T-helper 2 cell treated with Interferon-gamma antibody and Interleukin-4, amounts not matched to agents 100 ng/mL and 5 ng/mL, for 36 hours (primary cell): ENCODE measurements around the gene OPCML. TPM values are rescaled to one million over a fixed set of nuclear protein-coding genes. Genes with fewer than 3 reads are reported as not detected.

ENCODE experiments used
- intact Hi-C: fragments of 100-400 bp; cut with micrococcal nuclease; formaldehyde crosslinking; loops from one replicate; pipeline ENCODE4 v1.15.1; 2023
- total RNA-seq: library from RNA; stranded (reverse); gene quantifications from 2 replicates; pipeline ENCODE4 v1.2.3, GENCODE V29; 2022

OPCML gene
- total RNA-seq, 1 donor from 2014 or later, result not detected

DNA sequence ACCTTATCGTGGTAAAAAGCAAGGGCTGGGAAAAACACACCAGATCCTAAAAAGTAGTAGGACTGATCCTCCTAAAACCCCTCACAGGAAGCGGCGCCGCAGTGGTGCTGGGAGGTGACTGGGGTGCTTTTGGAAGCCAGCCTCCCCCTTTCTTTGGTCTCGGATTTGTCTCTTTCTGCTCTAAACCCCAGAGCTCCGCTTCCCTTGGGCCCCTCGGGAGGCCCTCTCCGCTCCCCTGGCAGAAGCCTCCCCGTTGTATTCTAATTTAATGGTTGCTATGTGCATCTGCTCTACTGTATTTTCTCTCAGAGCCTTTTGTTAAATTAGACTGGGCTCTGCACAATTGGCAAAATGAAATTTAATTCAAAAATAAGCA is 587.7 kb downstream of the OPCML start:
- intact Hi-C loops, result no loop called here

DNA sequence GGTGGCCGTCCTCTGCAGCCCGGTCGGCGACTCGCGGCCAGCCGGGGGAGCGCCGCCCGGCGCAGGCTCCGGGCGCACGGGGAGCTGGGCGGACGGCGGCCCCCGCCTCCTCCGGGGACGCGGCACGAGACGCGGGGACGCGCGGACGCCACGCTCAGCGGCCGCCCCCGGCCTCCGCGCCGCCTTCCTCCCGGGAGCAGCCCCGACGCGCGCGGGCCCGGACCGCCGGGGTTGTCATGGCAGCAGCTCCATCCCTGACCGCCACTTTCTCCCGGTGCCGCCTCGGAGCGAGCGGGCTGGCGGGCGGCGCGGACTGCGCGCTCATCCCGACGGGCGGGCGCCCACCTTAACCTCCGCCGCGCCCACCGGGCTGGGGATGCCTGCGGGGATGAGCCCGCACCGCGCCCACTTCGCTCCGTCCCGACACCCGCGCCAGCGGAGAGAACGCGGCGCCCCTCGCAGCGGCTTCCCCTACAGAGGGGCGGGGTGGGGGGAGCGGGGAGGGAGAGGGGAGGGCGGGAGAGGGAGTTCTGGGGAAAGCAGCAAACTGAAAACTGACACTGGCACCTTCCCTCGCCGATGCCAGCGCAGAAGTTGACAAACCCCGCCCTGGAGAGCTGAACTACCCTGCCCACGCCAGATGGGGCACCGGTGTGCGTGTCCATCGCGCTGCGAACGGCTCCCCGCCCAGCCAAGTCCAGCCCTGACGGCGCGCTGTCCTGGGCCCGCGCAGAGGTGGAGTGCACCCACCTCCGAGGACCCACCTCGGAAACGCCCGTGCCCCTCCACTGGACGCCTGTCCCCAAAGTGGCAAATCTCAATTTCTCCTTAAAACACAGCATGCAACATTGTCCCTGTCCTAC is 588.4 kb downstream of the OPCML start:
- intact Hi-C loops, result no loop called here

DNA sequence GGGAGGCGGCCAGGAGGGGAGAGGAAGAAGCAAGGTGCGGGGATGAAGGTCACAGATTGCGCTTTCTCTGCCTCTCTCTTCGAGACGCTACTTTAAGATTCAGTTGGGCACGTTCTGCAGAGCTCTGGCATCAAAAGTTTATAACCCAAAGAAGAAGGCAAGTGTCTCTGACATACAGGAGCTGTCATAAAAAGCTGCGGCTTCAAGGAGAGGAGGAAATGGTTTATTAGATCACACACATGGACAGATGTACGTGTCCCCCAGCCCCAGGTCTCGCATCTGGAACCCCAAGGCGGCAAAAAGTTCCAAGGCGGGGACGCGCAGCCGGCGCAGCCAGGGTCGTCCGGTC is 589.0 kb downstream of the OPCML start:
- intact Hi-C loops, result no loop called here

DNA sequence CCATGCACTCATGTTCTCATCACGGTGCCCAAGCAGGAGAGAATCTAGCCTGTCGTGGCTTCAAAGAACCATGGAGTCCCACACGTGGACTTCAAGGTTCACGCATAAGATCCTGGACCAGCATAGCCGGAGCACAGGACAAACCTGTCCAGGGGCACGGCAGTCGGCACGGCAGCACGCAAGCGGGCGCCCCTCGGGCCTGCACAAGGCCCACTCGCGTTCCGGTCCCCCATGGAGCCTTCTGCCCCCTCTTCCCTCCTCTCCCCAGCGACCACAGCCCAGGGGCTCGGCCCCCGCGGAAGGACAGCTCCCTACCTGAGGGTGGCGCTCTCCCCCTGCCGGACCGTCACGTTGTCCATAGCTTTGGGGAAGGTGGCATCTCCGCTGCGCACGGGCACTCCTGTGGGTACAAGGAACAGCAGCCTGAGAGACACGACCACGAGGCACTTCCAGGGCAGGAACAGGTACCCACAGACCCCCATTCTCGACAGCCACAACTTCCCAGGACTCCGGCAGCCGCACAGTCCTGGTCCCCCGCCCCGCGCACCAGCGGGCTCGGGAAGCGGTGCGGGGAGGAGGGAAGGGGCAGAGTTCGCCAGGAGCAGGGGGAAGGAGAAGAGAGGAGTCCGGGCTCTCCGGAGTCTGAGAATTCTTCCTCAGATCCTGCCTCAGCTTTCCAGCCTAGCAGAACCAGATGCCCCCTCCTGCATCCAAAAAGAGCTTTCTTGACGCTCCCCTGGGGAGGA is 589.5 kb downstream of the OPCML start:
- intact Hi-C loops, result no loop called here

DNA sequence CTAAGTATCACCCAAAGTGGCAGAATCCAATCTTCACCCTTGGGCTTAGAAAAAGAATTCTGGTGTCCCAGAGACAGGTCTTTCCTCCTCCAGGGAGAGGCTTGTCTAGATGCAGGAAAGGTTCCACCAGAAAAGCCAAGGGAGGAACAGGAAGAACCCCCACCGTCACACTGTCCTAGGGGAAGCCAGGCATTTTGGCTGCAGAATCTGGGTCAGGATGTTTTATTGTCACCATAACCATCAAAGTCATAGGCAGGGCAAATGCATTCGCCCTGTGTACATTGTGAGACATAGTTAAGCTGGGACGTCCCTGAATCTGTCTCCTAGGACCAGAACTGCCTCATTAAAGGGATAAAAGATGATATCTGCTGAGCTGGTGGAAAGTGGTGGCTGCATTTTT is 590.5 kb downstream of the OPCML start:
- intact Hi-C loops, result no loop called here

DNA sequence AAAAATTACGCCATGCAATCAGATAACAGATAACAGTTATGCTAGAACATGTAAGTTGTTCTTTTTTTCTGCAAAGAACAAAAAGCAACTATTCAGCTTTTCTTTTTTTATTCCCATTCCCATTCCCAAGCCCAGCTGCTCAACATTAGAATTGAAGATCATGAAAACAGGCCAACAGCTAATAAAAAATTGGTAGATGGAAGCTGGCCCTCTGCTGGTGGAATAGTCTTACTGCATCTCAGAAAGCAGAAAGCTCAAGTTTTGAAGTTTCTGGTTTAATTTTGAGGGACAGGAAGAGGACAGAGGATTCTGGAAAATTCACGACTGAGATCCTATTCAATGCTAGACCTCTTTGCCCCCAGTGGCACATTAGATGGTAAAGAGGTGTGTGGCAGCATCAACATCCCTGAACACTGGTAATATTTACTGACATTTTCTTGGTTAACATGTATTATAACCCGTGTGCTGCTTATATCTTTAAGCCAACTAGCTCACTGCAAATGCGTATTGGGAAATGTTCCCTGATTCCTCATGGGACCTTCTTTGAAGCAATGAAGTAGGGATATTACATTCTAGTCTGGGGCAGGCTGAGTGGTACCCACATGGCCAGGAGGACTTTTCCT is 591.2 kb downstream of the OPCML start:
- intact Hi-C loops, result no loop called here

DNA sequence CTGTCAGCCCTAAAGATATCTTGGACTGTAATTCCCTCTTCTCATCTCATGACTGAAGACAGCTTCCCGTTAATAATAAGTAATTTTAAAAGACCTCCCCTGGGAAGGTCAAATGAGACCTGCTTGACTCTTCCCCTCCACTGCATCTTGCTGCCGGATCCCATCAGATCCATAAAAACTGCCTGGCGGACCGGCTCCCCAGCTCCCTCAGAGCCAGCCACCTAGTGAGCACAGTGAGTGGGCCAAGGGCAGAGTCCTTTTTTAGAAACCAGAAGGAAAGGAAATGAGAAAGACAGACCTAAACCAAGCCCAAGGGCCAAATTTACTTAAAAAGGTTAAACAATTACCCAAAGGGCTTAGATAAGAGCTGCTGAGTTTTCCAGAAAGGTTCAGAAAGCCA is 595.3 kb downstream of the OPCML start:
- intact Hi-C loops, result no loop called here

DNA sequence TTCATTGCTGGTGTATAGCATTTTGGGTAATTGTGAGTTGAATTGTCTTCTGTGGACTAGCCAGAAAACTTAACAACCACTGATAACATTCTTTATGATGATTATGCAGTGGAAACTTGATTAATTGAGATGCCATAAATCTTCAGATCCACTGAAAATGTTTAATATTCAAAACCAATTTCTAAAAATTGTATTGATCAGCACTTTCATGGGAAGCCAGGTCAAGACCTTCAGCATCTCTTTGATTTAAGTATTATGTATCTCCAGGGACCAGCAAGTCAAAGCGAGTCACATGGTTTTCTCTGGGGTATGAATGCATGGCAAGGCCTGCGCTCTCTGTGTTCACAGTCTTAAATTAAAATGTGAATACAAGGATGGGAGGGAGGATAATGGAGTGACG is 596.9 kb downstream of the OPCML start:
- intact Hi-C loops, result no loop called here

DNA sequence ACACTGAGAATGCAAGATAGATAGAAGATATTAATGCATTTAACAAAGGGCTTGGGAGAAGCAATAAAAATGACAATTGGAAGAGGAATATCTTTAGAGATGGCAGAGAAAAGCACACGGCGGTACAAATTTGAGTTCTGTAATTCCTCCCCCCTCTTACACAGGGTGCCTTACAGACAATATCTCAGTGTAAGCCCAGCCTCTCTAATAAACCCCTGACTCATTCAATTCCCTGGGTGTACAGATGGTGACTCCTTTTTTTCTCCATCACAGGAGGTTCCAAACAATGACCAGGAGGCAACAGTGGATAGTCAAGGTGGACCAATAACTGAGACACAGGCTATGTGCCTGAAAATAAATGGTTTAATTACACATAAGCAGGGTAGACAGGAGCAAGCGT is 598.6 kb downstream of the OPCML start:
- intact Hi-C loops, result no loop called here

DNA sequence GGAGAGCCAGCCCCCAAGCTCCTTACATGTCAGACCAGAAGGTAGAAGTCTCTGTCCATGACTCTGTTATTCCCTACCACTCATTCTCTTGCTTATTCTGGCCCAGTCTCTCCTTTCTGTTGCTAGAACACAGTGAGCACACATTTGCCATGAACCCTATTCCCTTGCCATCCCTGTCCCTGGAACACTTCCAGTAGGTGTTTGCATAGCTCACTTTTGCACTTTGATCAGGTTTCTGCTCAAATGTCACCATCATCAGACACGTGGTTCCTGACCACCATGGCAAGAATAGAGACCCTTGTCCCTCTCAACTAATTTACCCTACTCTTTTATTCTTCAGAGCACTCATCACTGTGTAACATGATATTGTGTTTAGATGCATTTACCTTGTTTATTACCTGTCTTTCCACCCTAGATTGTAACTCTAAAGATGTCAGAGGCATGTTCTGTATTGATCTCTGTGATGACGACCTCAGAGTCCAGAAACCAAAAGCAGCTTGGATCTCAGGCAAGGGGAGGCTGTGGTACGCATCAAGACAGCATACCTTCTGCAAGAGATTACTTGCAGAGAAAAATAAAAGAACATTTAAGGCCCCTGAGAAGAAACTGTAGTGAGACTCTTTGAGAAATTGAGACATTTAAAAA is 606.4 kb downstream of the OPCML start:
- intact Hi-C loops, result no loop called here

DNA sequence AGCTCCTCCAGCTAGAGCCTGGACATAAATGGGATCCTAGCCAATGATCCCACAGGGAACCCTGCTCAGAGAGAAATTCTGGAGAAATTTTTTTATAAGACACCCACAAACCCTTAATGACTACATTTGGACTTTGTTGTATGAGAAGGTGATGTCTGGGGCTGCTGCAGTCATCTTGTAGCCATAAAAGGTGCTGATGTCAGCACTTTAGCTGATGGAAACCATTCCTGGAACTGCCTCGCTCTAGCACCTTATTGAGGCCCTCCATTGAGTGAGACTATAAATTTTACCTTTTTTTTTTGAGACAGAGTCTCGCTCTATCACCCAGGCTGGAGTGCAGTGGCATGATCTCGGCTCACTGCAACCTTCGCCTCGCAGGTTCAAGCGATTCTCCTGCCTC is 610.7 kb downstream of the OPCML start:
- intact Hi-C loops, result no loop called here

DNA sequence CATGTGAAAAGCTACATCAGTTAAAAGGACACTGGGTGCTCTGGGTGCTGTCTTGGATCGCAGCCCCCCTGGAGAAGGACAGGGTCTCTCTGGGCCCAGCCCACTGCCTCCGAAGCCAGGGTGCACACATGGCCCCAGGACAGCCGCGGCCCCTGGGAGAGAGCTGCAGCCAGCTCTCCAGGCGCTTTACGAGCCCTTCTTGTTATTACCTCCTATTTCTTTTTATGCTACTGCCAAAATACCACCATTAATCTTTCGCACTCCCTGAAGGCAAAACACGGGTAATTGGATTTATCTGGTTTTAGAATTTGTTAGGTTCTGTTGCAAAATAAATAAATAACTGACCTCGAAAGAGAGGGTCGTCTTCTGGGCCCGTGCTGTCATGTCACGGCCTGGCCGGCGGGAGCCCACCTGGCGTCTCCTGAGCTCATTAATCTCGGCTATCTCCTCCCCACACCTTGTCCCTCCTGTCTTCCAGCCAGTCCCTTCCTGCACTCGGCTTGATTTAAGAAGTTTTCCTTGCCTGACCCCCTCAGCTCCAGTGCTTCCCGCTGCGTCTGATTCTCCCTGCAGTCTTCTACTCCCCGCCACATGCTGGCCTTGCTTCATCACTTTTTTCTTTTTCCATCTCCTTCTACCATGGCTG is 611.7 kb downstream of the OPCML start:
- intact Hi-C loops, result no loop called here

DNA sequence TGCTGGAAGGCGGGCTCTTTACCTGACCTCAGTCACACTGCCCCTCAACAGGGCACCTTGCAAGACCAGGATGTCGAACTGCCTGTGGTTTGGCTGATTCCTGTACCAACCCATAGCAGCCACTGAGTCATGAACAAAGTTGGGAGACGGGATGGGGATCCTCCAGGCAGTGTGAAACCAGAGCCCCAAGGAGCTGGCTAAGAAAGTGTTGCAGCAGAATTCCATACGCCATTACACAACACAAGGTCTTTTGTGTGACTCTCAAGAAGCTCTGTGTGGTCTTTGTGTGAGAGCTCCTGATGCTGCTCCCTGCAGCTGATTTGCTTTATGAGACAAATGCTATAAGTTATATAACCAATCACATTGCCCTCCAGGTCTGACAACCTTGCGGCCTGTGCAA is 617.7 kb downstream of the OPCML start:
- intact Hi-C loops, result no loop called here

DNA sequence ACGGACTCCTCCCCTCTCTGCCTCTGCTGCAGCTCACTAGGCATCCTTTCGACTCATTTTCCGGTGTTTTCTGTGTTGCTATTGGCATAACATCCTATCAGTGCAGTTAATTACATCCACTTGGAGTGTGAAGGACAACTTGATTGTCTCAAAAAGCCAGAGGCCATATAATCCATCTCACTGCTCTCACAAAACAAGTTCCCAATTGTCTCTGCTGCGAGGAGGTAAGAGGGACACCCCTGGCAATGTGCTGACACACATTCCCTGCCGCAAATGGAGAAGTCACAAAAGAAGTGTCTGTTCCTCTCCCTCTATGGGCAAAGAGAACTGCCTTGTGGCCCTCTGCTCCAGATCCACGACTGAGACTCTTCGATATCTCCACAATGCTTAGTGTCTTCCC is 618.4 kb downstream of the OPCML start:
- intact Hi-C loops, result no loop called here

DNA sequence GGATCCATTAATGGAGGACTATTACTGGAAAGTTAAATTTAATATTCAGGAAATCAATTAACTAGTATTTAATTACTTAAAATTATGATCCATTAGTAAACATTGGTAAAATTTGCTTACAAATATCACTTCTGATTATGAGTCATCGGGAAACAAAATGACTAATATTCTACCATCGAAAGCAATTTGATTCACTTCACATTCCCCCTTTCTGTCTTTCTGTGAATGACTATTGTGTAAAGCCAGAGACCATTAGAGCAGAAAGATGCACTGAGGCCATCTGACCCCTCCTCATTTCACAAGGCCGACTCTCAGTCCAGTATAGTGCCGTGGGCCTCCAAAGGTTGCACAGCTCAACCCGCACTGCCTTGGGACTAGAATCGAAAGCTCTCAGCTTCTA is 619.0 kb downstream of the OPCML start:
- intact Hi-C loops, result no loop called here

DNA sequence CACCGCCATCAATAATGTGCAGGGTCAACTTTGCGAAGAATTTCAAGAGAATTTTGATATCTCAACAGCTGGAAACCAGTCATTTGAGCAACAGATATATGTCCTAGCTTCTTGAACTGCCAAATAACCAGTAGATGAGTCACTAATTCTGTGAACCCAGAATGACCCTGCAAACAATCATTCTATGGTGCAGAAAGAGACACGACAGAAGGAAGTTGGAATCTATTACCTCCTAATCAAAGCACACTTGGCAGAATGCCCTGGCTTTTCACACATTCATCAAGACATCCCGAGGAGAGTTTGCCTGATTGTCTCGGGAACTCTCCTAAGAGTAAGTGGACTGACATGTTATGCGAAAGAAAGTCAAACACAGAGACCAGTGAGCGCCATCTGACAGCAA is 621.1 kb downstream of the OPCML start:
- intact Hi-C loops, result no loop called here

DNA sequence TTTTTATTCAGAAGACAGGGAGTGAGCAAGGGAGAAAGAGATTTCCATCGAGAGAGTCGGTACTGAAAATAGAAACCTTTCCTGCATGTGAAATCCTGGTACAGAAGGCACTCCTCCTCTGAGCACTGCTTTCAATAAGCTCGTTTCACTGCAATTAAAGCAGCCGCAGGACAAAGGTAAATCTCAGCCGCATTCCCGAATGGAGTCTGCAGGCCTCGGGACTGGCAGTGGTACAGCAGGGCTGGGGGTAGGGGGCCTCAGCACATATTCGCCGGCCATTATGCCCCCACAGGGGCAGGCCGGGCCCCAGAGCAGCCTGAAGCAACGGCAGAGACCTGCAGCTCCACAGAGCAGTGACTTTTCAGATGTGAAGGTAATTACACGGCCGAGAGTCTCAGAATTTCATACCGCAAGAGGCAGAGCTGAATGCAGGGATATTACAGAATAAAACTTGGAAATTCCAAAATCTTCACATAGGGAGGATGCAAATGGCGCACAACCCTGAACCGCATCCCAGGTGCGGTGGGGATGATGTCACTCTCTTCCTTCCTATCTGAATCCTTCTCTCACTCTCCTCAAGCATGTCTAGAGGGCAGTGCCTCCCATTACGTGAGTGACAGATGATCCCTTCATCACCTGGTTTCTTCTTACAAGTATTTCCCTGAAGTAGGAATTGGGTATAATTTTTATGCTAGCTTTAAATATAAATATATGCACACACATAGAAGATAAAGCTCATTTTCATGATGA is 622.1 kb downstream of the OPCML start:
- intact Hi-C loops, result no loop called here

DNA sequence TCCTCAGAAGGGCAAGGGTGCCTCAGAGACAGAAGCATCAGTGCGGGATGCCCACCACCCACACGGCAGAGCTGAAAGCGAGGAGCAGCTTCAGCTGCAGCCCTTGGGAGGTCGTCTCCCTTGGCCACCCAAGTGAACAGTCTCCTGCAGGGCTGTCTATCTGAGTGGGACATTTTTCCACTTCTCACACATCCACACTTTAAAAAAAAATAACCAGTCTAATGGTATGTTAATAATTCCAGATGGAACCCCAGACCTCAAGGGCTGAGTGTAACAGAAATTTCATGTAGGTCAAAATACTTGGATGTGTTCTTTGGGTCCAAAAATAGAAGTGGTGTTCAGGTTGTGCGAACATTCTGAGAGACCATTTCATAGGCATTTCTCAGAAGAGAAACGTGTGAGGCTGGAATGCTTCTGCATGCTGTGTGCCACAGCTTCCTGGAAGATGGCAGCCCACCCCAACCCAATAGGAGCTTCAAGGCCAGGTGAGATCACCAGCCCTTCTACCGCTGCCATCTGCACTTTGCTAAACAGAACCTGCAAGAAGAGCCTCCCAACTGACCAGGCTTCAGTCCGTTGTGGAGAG is 623.2 kb downstream of the OPCML start:
- intact Hi-C loops, result no loop called here

DNA sequence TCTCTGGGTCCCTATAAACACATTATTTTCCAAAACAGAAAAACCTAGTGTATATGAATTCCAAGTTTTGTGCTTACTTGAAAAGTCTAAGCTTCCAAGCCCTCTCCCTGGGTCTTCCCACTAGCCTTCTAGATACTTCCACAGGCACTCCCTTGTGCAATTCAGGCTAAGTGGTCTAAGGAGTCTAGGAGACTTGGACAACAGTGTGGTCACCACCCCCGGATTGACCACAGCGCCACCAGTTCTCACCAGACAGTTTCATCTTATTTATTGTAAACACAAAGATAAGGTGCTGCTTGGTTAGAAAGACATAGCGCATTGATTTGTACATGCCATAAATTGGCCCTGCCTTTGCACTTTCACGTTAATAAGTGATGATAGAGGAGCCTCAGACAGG is 623.9 kb downstream of the OPCML start:
- intact Hi-C loops, result no loop called here

DNA sequence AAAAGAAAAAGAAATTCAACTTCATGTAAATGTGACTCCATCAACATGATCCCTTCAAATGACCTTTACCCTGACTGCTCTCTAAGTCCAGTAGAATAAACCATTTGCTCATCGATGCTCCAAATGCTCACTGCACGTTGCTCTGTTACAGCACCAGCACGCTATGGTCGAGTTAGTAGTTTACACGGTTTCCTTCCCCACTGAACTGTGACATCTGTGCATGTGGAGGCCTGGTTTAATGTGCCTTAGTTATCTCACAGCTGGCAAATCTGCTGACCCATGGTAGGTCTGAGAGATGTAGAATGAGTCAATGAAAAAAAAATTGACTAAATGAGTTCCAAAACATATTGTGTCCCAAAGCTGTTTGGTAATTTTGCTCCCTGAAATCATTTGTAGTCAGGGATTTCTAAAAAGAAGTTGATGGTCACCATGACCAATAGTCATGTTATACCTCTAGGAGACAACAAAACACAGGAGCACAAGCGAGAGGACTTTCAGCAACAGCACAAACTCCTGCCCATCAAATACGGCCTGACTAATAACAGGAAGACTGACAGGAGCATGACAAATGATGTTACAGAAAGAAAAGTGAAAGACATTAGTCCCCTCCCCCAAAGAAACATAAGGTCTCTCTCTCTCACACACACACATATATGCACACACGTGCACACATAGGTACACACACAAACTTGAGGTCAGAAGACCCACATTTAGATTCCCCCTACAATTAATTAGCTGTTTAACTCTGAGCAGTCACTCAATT is 624.5 kb downstream of the OPCML start:
- intact Hi-C loops, result no loop called here
